SK-N-SH treated with all-trans-retinoic acid at 6 μM for 48 hours (cell line): Measurements from ENCODE around the gene SBF2.
A peak's percentile ranks its signal among the peaks of the same experiment; 100 is the strongest.

ENCODE experiments used
- ATAC-seq: fragments of 200-7000 bp; cut with Tn5 transposase; 3 replicates; pipeline ENCODE4 v1.9.1; 2020; ENCODE audit warnings: mild to moderate bottlenecking, moderate library complexity
- ARNTL ChIP-seq: fragments of 450-650 bp; formaldehyde crosslinking; IDR thresholded peaks from 2 replicates; pipeline ENCODE4 v1.5.0; 2020; ENCODE audit warnings: low read depth, mild to moderate bottlenecking, moderate library complexity, borderline replicate concordance
- CREB5 ChIP-seq: fragments of 250-450 bp; sonication (Bioruptor Pico); IDR thresholded peaks from 2 replicates; pipeline ENCODE4 v1.5.1; 2020; ENCODE audit warnings: low read depth, mild to moderate bottlenecking, moderate library complexity
- CSDC2 ChIP-seq: fragments of 250-450 bp; sonication (Bioruptor Pico); IDR thresholded peaks from 2 replicates; pipeline ENCODE4 v1.5.0; 2020; ENCODE audit warnings: mild to moderate bottlenecking, moderate library complexity
- ESRRG ChIP-seq: fragments of 250-450 bp; sonication (Bioruptor Pico); IDR thresholded peaks from 2 replicates; pipeline ENCODE4 v1.6.1; 2021; ENCODE audit warnings: mild to moderate bottlenecking
- GLIS3 ChIP-seq: fragments of 250-450 bp; sonication (Bioruptor Pico); IDR thresholded peaks from 2 replicates; pipeline ENCODE4 v1.5.0; 2020; ENCODE audit warnings: mild to moderate bottlenecking, moderate library complexity
- ISL1 ChIP-seq: fragments of 250-450 bp; sonication (Bioruptor Pico); IDR thresholded peaks from 2 replicates; pipeline ENCODE4 v2.1.2; 2022; ENCODE audit warnings: mild to moderate bottlenecking, moderate library complexity
- OSR1 ChIP-seq: fragments of 250-450 bp; sonication (Bioruptor Pico); IDR thresholded peaks from 2 replicates; pipeline ENCODE4 v1.8.0; 2022; ENCODE audit warnings: moderate library complexity, mild to moderate bottlenecking, inconsistent platforms
- PPARA ChIP-seq: fragments of 250-450 bp; sonication (Bioruptor Pico); IDR thresholded peaks from 2 replicates; pipeline ENCODE4 v1.5.0; 2020; ENCODE audit warnings: mild to moderate bottlenecking, borderline replicate concordance
- RARB ChIP-seq: fragments of 250-450 bp; sonication (Bioruptor Pico); IDR thresholded peaks from 2 replicates; pipeline ENCODE4 v1.8.0; 2021; ENCODE audit warnings: mild to moderate bottlenecking, moderate library complexity
- SNAI2 ChIP-seq: fragments of 250-450 bp; sonication (Bioruptor Pico); IDR thresholded peaks from 2 replicates; pipeline ENCODE4 v1.5.0; 2020; ENCODE audit warnings: mild to moderate bottlenecking, moderate library complexity
- TCF4 ChIP-seq: fragments of 250-450 bp; sonication (Bioruptor Pico); IDR thresholded peaks from 2 replicates; pipeline ENCODE4 v1.8.0; 2021; ENCODE audit warnings: mild to moderate bottlenecking, moderate library complexity, borderline replicate concordance
- TOX ChIP-seq: fragments of 250-450 bp; sonication (Bioruptor Pico); IDR thresholded peaks from 2 replicates; pipeline ENCODE4 v1.8.0; 2021; ENCODE audit warnings: mild to moderate bottlenecking, moderate library complexity, borderline replicate concordance
- TSHZ2 ChIP-seq: fragments of 250-450 bp; sonication (Bioruptor Pico); IDR thresholded peaks from 2 replicates; pipeline ENCODE4 v1.5.0; 2020; ENCODE audit warnings: mild to moderate bottlenecking, moderate library complexity
- ZC3H10 ChIP-seq: fragments of 250-450 bp; sonication (Bioruptor Pico); IDR thresholded peaks from 2 replicates; pipeline ENCODE4 v1.5.1; 2021; ENCODE audit warnings: mild to moderate bottlenecking, moderate library complexity
- ZFP3 ChIP-seq: fragments of 250-450 bp; sonication (Bioruptor Pico); IDR thresholded peaks from 2 replicates; pipeline ENCODE4 v1.5.0; 2020; ENCODE audit warnings: mild to moderate bottlenecking, moderate library complexity
- ZFP30 ChIP-seq: fragments of 450-650 bp; formaldehyde crosslinking; IDR thresholded peaks from 2 replicates; pipeline ENCODE4 v1.5.0; 2022; ENCODE audit warnings: mild to moderate bottlenecking, moderate library complexity
- ZNF565 ChIP-seq: fragments of 450-650 bp; formaldehyde crosslinking; conservative IDR thresholded peaks from 2 replicates; pipeline ENCODE4 v1.5.0; 2020; ENCODE audit warnings: low read depth, mild to moderate bottlenecking, moderate library complexity
- ZNF70 ChIP-seq: fragments of 450-650 bp; formaldehyde crosslinking; IDR thresholded peaks from 2 replicates; pipeline ENCODE4 v1.5.0; 2020; ENCODE audit warnings: mild to moderate bottlenecking, moderate library complexity
- ZNF8 ChIP-seq: fragments of 450-650 bp; formaldehyde crosslinking; IDR thresholded peaks from 2 replicates; pipeline ENCODE4 v1.5.0; 2020; ENCODE audit warnings: mild to moderate bottlenecking, moderate library complexity
- TF ChIP-seq, protein P1 (sequence below): fragments of 250-450 bp; sonication (Bioruptor Pico); IDR thresholded peaks from 2 replicates; pipeline ENCODE4 v1.8.0; 2020; ENCODE audit warnings: mild to moderate bottlenecking, moderate library complexity, borderline replicate concordance

SBF2 gene

GRCh38 chr11:10204021-10204420, 90.0 kb downstream of the SBF2 start:
- TF ChIP-seq ARNTL (CRISPR knock-in tag) (no peak), OSR1 (CRISPR knock-in tag) (no peak), RARB (CRISPR knock-in tag) (no peak), TOX (no peak), ESRRG (CRISPR knock-in tag) (no peak), ZFP30 (CRISPR knock-in tag) (no peak), SNAI2 (CRISPR knock-in tag) (no peak), TCF4 (no peak), PPARA (CRISPR knock-in tag) (no peak), GLIS3 (CRISPR knock-in tag) (no peak), ZNF565 (no peak), ZNF8 (CRISPR knock-in tag) (no peak), ZFP3 (CRISPR knock-in tag) (no peak), TSHZ2 (CRISPR knock-in tag) (no peak), CSDC2 (CRISPR knock-in tag) (no peak), ISL1 (CRISPR knock-in tag) (no peak), CREB5 (CRISPR knock-in tag) (no peak), ZC3H10 (CRISPR knock-in tag) (no peak)
- TF ChIP-seq, protein P1, sequence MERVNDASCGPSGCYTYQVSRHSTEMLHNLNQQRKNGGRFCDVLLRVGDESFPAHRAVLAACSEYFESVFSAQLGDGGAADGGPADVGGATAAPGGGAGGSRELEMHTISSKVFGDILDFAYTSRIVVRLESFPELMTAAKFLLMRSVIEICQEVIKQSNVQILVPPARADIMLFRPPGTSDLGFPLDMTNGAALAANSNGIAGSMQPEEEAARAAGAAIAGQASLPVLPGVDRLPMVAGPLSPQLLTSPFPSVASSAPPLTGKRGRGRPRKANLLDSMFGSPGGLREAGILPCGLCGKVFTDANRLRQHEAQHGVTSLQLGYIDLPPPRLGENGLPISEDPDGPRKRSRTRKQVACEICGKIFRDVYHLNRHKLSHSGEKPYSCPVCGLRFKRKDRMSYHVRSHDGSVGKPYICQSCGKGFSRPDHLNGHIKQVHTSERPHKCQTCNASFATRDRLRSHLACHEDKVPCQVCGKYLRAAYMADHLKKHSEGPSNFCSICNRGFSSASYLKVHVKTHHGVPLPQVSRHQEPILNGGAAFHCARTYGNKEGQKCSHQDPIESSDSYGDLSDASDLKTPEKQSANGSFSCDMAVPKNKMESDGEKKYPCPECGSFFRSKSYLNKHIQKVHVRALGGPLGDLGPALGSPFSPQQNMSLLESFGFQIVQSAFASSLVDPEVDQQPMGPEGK = no peak
- no peak for ATAC-seq

DNA sequence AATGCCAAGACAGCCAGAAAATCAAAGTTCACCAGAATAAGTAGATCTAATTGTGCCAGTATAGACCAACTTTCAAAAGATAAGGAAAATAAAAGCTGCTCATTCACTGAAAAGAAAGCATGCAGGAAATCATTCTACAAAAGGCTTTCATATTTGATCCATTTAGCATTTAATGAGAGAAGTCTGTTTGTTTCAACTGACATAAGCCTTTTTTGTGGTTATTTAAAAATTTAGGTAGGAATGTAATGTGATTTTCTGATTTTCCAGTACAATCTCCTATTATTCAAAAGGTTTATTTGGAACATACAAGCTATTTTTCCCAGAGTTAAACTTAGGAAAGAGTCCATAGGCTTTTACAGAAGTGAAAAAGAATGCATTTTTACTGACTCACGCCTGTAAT, 92.7 kb downstream of the SBF2 start:
- ATAC-seq = no peak
- TF ChIP-seq TCF4 (peak; percentile 27; the same call in 1 of the 2 replicates), ISL1 (CRISPR knock-in tag) (peak; percentile 73), TSHZ2 (CRISPR knock-in tag) (no peak), ZNF8 (CRISPR knock-in tag) (no peak)

DNA sequence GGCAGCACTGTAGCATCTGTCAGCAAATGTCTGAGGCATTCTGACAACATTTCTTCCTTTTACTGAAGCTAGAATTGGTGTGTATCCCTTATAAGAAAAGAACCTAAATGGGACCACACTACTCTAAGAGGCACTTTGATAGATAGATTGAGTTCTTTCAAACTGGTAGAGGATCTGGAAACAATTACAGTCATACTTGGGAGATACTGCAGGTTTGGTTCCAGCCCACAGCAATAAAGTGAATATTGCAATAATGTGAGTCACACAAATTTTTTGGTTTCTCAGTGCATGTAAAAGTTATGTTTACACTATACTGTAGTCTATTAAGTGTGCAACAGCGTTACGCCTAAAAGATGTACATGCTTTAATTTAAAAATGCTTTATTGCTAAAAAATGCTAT, 96.9 kb downstream of the SBF2 start:
- TF ChIP-seq ZC3H10 (CRISPR knock-in tag) (no peak), ZNF8 (CRISPR knock-in tag) (no peak), ZNF565 (no peak), ZNF70 (CRISPR knock-in tag) (no peak), RARB (CRISPR knock-in tag) (no peak), TSHZ2 (CRISPR knock-in tag) (no peak), ESRRG (CRISPR knock-in tag) (no peak), ZFP3 (CRISPR knock-in tag) (no peak), TOX (no peak), CREB5 (CRISPR knock-in tag) (no peak), TCF4 (no peak), ZFP30 (CRISPR knock-in tag) (no peak)
- no peak for ATAC-seq
